ENCODE data around the gene COASY. TPM values are rescaled to one million over a fixed set of nuclear protein-coding genes. Genes with fewer than 3 reads are reported as not detected.

Gene COASY
- total RNA-seq, 1 experiment from 2014 or later = 26.8 TPM

- DNase-seq (ENCODE audit: low spot score) = no peak
These were observed 51.8 kb downstream of the COASY start for GRCh38 chr17:42613699-42614295.

Other genes starting within 250 kb of the COASY start
- gene STAT3, start 173.7 kb upstream of the COASY start, total RNA-seq (2014; rRNA removed; shearing (Covaris generic)) = 72.6 and 77.5 TPM in 2 replicates
- gene CAVIN1, start 138.9 kb upstream of the COASY start, total RNA-seq (2014; rRNA removed; shearing (Covaris generic)) = 53.8 and 69.6 TPM in 2 replicates
- 20.7 and 21.5 TPM in 2 replicates for gene ATP6V0A1, start 103.3 kb upstream of the COASY start, total RNA-seq (2014; rRNA removed; shearing (Covaris generic))
- 18.7 and 35.1 TPM in 2 replicates for gene NAGLU, start 25.9 kb upstream of the COASY start, total RNA-seq (2014; rRNA removed; shearing (Covaris generic))
- 0.47 and 0.48 TPM in 2 replicates for gene HSD17B1, start 9.2 kb upstream of the COASY start, total RNA-seq (2014; rRNA removed; shearing (Covaris generic))
- gene MLX, start 5.0 kb downstream of the COASY start, total RNA-seq (2014; rRNA removed; shearing (Covaris generic)) = 23.2 and 31.9 TPM in 2 replicates
- gene PSMC3IP, start 15.6 kb downstream of the COASY start, total RNA-seq (2014; rRNA removed; shearing (Covaris generic)) = 11.9 and 12.6 TPM in 2 replicates
- 28.7 and 49.5 TPM in 2 replicates for gene RETREG3, start 47.2 kb downstream of the COASY start, total RNA-seq (2014; rRNA removed; shearing (Covaris generic))
- 74.3 and 92.3 TPM in 2 replicates for gene TUBG1, start 47.5 kb downstream of the COASY start, total RNA-seq (2014; rRNA removed; shearing (Covaris generic))
- gene TUBG2, start 97.1 kb downstream of the COASY start, total RNA-seq (2014; rRNA removed; shearing (Covaris generic)) = 5.5 and 7.5 TPM in 2 replicates
- gene PLEKHH3, start 114.8 kb downstream of the COASY start, total RNA-seq (2014; rRNA removed; shearing (Covaris generic)) = 3.3 and 5.9 TPM in 2 replicates
- 0.23 and 0.74 TPM in 2 replicates for gene CCR10, start 119.7 kb downstream of the COASY start, total RNA-seq (2014; rRNA removed; shearing (Covaris generic))
- gene CNTNAP1, start 120.4 kb downstream of the COASY start, total RNA-seq (2014; rRNA removed; shearing (Covaris generic)) = 6.7 and 7.0 TPM in 2 replicates
- gene EZH1, start 182.9 kb downstream of the COASY start, total RNA-seq (2014; rRNA removed; shearing (Covaris generic)) = 2.2 and 4.5 TPM in 2 replicates
- not detected in 2 replicates for gene RAMP2, start 199.1 kb downstream of the COASY start, total RNA-seq (2014; rRNA removed; shearing (Covaris generic))
- 85.2 and 95.4 TPM in 2 replicates for gene VPS25, start 211.3 kb downstream of the COASY start, total RNA-seq (2014; rRNA removed; shearing (Covaris generic))
- gene WNK4, start 218.5 kb downstream of the COASY start, total RNA-seq (2014; rRNA removed; shearing (Covaris generic)) = not detected in 2 replicates
- 124 and 139 TPM in 2 replicates for gene COA3, start 236.6 kb downstream of the COASY start, total RNA-seq (2014; rRNA removed; shearing (Covaris generic))
- gene CNTD1, start 236.7 kb downstream of the COASY start, total RNA-seq (2014; rRNA removed; shearing (Covaris generic)) = not detected in 2 replicates

Data from H4 (cell line).